HG02870 (cell line): ENCODE measurements around the gene TPST1.
"Not testable (repeated sequence)": the region's sequence is repeated elsewhere in the genome, so short reads cannot be mapped to it uniquely, and the experiment has no call there.

Experiments used
- ATAC-seq: cut with Tn5 transposase; IDR thresholded peaks from one replicate; pipeline ENCODE4 v1.9.1; 2021; ENCODE audit warnings: mild to moderate bottlenecking, moderate library complexity; ENCODE audit not compliant: unreplicated experiment

Gene TPST1

DNA sequence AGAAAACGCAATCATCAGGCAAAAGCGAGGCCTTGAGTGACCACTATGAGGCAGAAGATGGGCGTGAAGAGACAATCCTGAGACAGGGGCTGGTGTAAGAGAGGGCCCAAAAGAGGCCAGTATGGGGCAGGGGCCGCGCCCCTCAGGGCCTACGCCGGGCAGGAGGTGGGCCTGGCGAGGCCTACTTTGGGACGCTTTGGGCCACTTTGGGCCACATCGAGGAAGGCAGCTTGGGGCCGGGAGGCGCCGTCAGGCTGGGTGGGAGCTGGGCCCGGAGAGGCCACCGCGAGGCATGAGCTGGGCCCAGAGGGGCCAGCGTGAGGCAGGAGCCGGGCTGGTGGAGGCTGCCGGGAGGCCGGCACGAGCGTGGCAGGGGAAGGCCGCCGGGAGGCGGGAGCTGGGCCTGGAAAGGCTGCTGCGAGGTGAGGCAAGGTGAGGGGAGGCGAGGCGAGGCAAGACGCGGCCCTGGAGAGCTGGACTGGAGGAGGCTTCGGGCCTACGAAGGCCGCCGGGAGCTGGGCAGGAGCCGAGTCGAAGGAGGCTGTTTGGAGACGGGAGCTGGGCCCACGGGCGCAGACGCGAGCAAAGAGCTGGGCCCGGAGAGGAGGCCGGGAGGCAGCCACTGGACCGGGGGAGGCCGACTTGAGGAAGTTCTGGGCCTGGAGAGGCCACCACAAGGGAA, 171.3 kb downstream of the TPST1 start:
- no peak for ATAC-seq

GRCh38 chr7:66377045-66377444, 171.9 kb downstream of the TPST1 start:
- ATAC-seq, result no peak

- ATAC-seq, result no peak
Measured at GRCh38 chr7:66377714-66378113, 172.6 kb downstream of the TPST1 start.

- ATAC-seq, result no peak
Measured at GRCh38 chr7:66379542-66380160, 174.5 kb downstream of the TPST1 start.

- ATAC-seq, result no peak
Measured at GRCh38 chr7:66380272-66380888, 175.2 kb downstream of the TPST1 start.

DNA sequence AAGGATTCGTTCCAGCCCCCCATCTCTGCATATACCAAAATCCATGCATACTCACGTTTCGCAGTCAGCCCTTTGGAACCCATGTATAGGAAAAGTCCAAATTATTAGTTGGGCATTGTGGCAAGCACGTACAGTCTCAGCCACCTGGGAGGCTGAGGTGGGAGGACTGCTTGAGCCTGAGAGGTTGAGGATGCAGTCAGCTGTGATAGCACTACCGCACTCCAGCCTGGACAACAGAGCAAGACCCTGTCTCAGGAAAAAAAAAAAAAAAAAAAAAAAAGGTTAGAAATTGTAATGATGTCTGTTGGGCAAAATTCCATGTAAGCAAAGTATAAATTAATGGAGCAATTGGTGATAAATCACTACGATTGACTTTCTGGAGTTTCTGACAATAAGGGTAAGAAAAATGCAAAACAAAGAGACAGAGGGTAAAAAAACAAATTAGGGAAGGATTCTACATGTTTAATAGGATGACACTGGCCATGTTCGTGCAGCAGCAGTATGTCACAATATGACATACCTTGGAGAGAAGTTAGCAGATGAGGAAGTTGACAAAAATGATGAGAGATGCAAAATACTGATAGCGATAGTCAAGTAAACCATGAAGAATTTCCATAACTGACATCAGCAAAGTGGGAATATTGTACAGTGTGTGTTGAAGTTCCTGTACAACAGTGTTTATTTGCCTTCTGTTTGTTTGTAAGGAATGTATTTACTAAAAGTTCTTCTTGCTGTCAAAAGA, 177.2 kb downstream of the TPST1 start:
- not testable (repeated sequence) for ATAC-seq

- ATAC-seq, result not testable (repeated sequence)
Measured at GRCh38 chr7:66385191-66385905, 180.2 kb downstream of the TPST1 start.

DNA sequence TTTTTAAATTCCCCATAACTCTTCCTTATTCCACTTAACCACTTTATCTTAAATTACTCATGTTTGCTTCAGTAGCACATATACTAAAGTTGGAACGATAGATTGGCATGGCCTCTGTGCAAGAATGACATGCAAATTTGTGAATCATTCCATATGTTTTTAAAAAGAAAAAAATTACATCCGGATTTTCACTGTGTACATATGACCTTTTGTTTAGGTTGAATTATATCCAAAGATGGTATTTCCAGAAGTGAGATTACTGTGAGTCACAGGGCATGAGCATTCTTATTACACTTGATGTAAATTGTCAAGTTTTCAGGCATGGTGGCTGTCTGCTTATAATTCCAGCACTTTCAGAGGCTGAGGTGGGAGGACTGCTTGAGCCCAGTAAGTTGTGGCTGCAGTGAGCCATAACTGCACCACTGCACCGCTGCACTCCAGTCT, 190.0 kb downstream of the TPST1 start:
- not testable (repeated sequence) for ATAC-seq

- ATAC-seq, result not testable (repeated sequence)
Measured at GRCh38 chr7:66396052-66396451, 190.9 kb downstream of the TPST1 start.

DNA sequence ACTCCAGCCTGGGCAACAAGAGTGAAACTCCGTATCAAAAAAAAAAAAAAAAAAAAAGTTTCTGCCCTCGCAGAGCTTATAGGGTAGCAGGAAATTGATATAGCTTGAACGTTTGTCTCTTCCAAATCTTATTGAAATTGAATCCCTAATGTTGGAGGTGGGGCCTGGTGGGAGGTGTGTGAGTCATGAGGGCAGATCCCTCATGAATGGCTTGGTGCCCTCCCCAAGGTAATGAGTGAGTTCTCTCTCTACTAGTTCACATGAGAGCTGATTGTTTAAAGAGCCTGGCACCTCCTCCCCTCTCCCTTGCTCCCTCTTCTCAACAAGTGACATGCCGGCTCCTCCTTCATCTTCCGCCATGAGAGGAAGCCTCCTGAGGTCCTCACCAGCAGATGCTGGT, 193.7 kb downstream of the TPST1 start:
- ATAC-seq, result not testable (repeated sequence)

DNA sequence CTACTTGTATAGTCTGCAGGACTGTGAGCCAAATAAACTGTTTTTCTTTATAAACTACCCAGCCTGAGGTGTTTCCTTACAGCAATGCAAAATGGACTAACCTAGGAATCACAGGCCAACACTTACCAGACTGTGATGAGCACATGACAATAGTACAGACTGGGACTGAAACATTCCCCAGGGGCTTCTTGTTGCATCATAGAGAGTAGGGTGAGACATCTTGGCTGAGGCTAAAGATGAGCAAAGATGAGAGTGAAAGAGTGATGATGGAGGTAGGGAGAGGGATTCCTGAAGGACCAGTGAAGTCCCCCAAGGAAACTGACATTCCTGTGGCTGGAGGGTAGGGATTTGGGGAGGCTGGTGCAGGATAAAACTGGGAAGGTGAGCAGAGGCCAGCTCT, 194.4 kb downstream of the TPST1 start:
- ATAC-seq, result no peak

GRCh38 chr7:66400400-66400799, 195.3 kb downstream of the TPST1 start:
- no peak for ATAC-seq

DNA sequence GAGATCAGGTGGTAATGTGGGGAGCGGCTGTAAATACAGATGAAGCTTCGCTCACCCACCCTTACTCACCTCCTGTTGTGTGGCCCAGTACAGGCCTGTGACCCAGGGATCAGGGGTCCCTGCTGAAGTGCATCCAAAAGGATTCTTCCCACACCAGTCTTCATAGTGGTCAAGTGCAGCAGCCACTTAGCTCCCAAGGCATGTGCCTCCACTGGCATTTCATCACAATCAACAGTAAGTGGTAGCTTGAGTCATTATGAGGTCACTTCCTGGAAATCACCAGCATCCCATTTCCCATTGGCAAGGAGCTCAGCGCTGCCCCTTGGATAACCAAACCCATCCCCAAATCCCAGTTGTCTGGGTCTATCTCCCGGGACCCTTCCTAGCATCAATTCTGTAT, 196.0 kb downstream of the TPST1 start:
- ATAC-seq, result not testable (repeated sequence)

GRCh38 chr7:66401932-66402331, 196.8 kb downstream of the TPST1 start:
- ATAC-seq, result not testable (repeated sequence)

GRCh38 chr7:66403564-66403963, 198.4 kb downstream of the TPST1 start:
- no peak for ATAC-seq

- no peak for ATAC-seq
Measured at GRCh38 chr7:66409493-66409892, 204.4 kb downstream of the TPST1 start.
